ENCODE measurements around the gene RBMS3.

GRCh38 chr3:29933802-29934490 is 653.1 kb downstream of the RBMS3 start:
- TF ChIP-seq CTCF (IDR thresholded peaks at IDR 0.05) (no peak), POLR2A (IDR thresholded peaks at IDR 0.05) (no peak)
